ENCODE results near the gene FLNB.

- TF ChIP-seq CTCF (IDR thresholded peaks at IDR 0.05; ENCODE audit: low read length) (no peak), EZH2 (IDR thresholded peaks at IDR 0.05; ENCODE audit: borderline replicate concordance, low read length) (no peak)
These were observed 189.4 kb downstream of the FLNB start for GRCh38 chr3:58197588-58197987.
